Measurements from ENCODE around the gene MYH7.
"Not testable (repeated sequence)": the region's sequence is repeated elsewhere in the genome, so short reads cannot be mapped to it uniquely, and the experiment has no call there.

MYH7 gene

DNA sequence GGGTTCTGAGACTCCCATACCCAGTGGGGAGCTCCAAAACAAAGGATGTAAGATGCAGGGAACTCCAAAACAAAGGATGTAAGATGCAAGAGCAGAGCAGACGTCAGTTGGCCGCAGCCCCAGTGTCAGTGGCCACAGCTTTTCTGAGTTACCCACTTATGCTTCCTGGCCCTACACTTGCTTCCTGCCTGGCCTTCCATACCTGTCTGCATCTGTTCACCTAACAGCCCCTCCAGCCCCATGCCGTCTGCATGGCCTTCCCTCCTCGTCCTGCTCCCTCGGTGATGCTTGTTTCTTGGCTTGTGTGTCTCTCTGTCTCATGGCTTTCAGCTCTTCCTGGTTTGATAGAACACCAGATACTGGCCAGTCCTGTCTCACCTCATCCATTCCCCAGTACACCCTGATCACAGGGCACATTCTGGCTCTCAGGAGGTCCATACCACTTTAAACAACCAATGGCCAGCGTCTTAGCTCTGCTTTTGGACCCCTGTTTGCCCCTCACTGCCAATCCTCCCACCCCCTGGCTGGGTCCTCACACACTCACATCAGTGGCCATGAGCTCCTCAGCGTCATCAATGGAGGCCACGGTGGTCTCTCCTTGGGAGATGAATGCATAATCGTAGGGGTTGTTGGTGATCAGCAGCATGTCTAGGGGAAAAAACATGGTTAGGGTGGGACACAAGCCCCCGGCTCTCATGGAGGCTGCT lies 5.3 kb downstream of the MYH7 start:
- DNase-seq = no peak

DNA sequence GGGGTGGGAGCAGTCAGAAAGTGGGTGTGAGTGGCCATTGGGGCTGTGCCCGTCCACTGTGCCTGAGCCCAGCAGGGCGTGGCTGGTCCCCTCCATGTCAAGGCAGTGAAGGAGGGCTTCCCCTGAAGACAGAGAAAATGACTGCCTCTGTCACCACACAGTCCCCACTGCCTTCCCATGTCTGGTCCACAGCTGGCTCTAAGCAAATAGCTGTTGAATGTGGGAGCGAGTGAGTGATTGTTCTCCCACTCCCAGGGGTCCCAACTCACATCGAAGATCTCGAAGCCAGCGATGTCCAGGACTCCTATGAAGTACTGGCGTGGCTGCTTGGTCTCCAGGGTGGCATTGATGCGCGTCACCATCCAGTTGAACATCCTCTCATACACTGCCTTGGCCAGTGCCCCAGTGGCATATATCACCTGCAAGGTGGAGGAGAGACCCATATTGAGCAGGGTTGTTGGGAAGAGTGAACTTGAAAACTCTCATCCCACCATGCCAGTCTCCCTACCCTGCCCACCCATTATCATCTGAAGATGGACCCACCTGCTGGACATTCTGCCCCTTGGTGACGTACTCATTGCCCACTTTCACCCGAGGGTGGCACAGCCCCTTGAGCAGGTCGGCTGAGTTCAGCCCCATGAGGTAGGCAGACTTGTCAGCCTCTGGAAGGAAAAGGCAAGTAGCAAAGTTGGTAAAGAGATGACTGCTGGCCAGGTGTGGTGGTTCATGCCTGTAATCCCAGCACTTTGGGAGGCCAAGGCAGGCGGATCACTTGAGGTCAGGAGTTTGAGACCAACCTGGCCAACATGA lies 6.6 kb downstream of the MYH7 start:
- no peak for DNase-seq

DNA sequence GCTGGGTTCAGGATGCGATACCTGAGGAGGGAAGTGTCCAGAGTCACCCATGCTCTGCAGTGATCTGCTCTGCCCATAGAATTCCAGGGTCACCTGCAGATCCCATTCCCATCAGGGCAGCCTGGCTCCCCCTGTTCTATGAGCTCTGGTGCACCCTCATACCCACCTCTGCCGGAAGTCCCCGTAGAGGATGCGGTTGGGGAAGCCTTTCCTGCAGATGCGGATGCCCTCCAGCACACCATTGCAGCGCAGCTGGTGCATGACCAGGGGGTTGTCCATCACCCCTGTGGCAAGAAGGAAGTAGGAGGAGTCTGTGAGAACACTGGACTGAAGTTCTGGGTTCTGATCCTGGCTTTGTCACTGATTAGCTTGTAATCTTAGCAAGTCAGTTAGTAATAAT lies 9.7 kb downstream of the MYH7 start:
- not testable (repeated sequence) for DNase-seq

DNA sequence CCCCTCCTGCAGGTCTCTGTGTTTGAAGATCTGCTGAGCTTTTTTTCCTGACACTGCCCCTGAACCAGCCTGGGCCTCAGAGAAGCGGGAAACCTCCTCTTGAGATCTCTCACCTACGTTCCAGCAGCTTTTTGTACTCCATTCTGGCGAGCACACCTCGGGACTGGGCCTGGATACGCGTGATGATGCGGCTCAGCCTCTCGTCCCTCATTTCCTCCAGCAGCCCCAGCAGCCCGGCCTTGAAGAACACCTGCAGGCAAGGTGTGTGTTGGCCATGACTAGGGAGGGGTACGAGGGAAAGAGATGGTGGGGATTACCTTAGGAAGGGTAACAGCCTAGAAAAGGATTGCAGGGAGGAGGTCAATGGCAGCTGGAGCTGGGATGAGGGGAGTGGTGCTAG lies 10.3 kb downstream of the MYH7 start:
- DNase-seq = no peak

DNA sequence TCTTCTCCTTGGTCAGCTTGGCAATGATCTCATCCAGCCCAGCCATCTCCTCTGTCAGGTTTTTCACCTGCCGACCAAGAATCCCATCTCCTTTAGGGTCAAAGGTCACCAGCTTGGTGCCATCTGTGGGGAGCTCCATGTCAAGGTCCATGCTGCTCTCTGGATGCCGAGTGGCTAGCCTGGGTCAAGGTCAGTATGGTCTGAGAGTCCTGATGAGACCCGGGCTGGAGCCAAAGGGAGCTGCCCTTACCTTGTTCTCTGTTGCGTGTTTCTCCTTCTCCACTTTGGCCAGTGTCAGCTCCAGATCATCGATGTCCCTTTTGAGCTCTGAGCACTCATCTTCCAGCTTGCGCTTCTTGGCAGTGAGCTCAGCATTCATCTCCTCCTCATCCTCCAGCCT lies 11.8 kb downstream of the MYH7 start:
- DNase-seq = no peak

DNA sequence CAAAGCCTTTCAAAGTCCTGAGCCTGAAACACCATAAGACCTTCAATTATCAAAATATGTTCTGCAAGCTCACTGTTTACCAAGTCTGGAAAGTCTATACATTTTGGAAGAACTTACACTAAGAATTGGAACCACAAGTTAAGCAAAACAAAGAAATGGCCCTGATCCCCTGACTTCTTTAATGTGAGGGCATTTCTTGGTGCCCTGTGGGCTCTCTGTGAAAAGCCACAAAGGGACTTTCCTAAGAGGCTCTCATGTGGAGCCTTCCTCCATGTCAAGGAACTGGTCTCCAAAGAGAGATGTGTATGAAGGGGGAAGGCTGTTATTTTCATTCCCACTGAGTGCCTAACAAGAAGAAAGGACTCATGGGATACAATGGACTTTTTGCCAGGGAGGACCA lies 13.9 kb downstream of the MYH7 start:
- no peak for DNase-seq

DNA sequence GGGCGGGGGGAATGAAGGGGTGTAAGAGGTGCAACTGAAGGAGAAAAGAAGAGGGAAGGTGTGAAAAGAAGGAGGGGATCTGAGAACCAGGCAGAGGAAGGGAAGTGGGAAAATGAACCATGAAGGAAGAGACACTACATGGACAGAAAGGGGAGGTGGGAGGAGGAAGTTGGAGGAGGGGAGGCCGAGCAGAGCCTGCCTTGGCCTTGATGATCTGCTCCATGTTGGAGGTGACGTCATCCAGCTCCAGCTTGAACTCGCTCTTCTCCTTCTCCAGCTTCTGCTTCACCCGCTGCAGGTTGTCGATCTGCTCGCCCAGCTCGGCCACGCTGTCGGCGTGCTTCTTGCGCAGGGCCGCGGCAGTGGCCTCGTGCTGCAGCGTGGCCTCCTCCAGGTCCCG lies 15.8 kb downstream of the MYH7 start:
- not testable (repeated sequence) for DNase-seq

DNA sequence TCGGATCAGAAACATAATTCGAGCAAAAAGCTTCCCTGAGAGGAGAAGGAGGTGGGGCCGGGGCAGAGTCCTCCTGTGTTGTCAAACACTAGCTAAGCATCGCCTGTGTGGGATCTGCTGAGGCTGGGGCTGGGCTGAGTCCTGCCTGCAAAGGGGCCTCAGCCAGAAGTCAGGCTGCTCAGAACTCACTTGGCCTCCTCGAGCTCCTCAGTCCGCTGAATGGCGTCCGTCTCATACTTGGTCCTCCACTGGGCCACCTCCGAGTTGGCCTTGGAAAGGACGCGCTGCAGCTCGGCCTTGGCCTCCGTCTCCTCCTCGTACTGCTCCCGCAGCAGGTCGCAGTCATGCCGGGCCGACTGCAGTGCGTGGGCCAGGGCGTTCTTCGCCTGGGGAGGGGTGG lies 17.4 kb downstream of the MYH7 start:
- DNase-seq = no peak

DNA sequence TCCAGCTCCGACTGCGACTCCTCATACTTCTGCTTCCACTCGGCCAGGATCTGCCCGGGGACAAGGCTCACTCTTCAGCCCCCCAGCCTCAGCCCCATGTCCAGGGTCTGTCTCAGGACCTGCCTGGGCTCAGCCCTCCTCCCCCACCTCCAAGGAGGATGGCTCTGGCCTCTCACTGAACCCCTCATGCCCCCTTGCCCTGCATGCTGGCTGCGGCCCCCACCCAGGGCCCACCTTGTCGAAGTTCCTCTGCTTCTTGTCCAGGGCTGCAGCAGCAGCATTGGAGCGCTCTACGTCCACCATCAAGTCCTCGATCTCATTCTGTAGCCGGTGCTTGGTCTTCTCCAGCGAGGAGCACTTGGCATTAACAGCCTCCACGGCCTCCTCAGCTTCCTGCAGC lies 18.2 kb downstream of the MYH7 start:
- DNase-seq = not testable (repeated sequence)

DNA sequence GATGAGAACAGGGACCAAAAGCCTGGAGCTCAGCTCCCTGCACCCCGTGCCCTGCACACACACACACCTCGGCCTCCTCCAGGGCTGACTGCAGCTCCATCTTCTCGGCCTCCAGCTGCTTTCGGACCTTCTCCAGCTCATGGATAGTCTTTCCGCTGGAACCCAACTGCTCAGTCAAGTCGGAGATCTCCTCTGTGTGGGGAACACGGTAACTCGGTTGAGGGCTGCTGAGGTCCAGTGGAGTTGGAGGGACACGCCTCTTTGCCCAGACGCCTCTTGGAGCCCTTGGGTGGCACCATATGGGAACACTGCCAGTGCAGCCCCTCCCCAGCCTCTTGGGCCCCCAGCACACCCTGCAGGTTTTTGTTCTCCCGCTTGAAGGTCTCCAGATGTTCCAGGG lies 18.7 kb downstream of the MYH7 start:
- DNase-seq = no peak

DNA sequence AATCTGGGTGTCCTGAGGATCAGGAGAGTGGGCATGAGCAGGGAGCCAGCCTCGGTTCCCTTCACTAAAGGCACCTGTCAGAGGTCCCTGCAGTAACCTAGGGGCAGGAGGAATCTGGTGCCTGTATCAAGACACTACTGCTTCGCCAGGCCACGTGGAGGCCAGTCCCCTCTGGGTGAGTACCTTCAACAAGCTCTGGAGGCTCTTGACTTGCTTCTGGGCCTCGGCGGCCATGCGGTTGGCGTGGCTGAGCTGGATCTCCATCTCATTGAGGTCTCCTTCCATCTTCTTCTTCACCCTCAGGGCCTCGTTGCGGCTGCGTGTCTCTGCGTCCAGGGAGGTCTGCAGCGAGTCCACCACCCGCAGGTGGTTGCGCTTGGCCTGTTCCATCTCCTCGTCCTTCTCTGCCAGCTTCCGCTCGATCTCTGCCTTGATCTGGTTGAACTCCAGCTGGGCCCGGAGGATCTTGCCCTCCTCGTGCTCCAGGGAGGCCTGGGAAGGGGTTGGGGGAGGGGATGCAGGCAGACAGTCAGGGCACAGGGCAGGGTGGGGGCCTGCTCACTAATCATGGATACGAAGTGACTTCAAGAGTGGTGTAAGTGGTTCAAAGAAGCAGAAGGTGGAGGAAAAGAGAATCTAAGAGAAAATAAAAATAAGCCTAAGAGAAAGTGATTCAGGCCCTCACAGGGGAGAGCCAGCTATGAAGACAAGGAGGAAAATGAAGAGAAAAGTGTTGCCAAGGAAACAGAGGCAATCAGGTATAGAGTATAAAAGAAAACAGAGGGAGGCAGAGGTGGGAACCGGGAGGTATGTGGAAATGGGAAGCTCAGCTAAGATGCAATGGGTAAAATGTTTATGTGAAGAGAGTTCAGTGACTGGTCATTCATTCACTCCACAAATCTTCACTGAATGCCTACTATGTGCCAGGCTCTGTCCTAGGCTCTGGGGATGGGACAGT lies 19.4 kb downstream of the MYH7 start:
- DNase-seq = no peak

DNA sequence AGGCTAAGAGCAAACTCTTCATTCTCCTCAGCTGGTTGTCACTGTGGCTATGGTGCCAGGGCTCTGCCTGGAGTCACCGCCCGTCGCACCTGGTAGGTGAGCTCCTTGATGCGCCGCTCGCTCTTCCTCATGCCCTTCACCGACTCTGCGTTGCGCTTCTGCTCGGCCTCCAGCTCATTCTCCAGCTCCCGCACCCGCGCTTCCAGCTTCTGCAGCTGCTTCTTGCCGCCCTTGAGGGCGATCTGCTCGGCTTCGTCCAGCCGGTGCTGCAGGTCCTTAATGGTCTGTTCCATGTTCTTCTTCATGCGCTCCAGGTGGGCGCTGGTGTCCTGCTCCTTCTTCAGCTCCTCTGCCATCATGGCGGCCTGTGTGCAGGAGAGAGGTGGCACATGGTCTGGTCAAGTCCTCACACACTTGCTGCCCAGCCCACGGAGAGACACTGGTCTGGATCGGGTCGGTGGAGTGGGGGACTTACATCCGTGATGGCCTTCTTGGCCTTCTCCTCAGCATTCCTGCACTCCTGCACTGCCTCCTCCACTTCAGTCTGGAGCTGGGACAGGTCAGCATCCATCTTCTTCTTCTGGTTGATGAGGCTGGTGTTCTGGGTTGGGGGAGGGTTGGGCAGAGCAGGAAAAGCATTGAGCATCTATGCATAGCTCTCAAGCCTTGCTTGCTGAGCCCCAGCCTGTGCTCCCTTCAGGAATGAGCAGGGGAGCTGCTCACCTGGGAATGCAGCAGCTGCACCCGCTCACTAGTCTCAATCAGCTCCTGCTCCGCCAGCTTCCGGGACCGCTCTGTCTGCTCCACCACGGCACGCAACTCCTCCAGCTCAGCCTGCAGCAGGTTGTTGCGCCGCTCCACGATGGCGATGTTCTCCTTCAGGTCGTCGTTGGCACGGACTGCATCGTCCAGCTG lies 20.3 kb downstream of the MYH7 start:
- no peak for DNase-seq

DNA sequence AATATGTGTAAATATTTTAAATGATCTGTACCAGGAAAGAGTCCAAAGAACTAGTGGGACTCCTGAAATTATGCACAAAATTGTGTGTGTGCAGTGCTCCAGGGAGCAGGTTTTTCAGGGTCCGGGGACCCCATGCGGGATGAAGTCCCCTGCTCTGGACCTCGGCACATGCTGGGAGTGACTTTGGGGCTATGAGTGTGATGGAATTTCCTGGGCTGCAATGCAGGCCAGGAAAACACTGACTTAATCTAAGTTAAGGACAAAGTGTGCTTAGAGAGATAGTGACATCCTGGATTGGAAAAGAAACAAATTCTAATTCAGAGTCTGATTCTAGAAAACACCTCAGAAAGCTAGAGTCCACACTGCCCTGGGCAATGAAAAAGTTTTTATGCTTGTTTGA lies 21.2 kb downstream of the MYH7 start:
- no peak for DNase-seq

DNA sequence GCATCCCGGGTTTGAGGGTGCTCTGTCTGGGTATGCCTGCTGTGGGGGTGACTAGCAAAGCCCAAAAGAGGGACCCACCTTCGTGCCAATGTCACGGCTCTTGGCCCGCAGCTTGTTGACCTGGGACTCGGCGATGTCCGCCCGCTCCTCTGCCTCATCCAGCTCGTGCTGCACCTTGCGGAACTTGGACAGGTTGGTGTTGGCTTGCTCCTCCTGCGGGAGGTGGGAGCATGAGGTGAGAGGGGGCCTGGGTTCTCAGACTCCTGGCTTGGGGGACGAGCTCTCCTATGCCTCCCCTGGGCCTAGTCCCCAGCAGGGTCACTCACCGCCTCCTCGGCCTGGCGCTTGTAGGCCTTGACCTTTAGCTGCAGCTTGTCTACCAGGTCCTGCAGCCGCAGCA lies 21.8 kb downstream of the MYH7 start:
- DNase-seq = no peak

DNA sequence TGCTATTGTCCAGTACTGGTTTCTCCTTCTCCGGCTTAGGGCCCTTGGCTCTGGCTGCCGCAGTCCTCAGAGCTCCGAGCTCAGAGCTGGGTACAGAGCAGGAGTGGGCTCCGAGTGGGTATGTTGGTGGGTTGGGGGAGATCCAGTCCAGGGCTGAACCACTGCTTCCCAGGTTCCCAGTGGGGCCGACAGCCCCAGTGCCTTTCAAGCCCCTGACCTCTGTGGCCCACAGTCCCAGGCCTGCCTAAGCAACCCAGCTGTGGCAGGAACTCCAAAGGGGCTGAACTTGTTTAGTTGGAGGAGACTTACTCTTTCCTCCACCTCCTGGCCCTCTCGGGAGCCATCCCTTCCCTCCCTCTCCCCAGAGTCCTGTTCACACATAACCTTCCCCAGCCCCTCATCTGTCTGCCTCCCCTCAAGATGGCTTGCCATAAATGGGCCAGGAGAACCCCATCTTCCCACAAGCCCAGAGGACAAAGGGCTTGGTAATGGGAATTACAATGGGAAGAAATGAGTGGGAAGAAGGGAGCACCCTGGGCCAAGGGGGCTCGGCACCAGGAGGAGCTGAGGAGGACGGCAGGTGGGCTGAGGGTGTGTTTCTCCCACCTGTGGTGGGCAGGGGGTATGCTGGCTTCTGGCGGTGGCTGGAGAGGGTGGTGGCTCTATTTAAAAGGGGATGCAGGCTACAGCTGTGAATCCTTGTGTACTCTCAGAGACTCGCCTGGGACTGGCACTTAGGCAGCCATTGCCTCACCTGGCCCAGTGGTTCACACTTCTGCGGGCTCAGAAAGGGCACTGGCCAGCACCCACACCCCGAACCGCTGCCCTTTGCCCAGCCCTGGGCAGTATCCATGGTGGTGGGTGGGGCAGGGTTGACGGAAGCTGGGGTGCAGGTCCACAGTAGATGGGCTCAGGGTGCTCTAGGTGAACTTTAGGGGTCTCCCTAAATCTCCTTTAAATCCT lies 23.6 kb downstream of the MYH7 start:
- no peak for DNase-seq

DNA sequence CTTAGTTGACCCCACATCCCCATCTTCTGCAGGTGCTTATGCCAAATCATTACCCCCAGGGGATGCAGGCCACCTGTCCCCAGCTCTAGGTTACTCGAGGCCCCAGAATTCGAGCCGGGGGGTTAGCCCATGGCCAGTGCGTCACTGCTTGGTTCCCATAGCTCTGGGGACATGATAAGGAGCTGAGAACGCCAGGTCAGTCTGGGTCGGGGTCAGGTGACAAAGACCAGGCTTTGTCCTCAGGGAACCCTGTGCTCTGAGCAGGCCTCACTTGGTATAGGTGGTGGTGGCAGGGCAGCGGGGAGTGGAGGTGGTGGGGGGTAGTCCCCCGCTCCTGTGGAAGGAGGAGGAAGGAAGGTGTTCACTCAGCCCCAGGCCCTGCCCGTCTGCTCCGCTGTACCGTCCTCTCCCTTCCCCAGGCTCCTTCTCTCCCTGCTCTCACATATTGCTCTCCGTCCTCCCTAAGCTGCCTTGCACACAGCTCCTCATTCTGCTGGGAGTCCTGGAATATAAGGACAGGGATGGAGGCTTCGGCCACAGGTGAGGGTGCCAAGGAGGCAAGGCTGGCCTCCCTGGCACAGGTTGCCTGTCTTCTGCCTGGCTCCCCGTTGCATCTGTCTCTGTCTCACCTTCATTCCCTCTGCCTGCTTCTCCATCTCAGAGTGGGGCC lies 25.4 kb downstream of the MYH7 start:
- no peak for DNase-seq

DNA sequence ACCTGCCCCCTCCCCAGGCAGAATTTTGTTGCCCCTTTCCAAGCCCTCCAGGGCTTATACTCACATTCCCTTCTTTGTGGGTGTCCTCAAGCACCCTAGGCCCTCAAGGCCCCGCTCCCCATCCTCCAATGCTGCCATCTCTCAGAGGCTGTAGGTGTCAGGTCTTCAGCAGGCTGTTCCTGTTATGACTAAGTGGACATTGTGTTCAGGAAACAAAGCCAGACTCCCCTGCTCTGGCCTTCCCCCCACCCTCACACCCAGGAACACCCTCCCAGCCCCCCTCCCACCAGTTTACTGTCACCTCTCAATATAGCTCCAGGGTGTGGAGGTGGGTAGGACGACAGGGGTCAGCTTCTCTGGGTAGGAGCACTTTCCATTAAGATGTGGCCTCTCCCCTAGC lies 26.0 kb downstream of the MYH7 start:
- DNase-seq = no peak

DNA sequence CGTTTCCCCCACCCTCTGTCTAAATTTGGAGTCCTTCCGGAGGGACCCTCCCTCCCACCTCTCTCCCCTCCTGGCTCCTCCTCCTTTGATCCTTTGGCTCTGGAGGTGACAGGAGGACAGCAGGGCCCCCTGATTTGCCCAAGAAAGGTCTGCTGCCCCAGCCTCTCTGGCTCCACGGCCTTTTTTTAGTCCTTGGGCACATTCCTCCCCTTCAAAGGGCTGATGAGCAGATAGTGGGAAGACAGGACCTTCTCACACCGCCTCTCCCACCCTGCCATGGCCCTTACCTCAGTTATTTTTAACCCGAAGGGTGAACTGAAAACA lies 27.2 kb downstream of the MYH7 start:
- no peak for DNase-seq

DNA sequence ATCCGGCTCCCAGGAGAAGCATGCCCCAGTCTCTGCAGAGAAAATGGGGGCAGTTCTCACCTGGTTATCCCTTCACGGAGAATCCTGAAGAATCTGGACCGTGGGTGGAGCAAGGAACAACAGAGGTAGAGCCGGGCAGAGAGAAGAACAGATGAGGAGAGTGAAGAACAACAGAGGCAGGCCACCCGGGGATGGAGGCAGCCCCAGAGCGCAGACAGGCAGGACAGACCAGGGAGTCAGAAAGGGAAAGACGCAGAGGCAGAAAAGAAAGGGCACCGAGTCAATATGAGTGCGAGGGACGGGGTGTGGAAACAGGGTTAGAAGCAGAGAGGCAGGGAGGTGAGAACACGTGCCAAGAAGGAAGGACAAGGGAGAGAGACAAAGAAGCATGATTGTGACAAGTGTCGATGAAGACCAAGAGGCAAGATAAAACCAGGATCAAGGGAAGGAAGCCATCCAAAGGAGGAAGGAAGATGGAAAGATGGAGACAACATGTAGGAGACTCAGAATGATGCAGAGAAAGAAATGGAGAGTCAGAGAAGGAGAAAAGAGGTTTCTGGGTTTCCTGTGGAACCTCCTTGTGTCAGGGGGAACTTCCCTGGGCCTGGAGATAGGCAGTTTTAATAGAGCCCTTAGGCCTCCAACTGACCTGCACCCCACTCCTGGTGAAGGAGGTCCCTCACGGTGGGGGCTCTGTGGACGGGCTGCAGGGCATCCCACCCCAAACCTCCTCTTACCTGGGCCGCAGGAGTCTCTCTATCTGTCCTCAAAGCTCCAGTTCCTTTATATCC lies 27.7 kb downstream of the MYH7 start, which contains the start of gene MYH6:
Gene MYH6, minus strand, starts transcription at position 758 of the 791 bp plus-strand sequence. CDS start 1,050 bp downstream, outside the sequence.
- no peak for DNase-seq

All from CD4-positive, alpha-beta T cell treated with Interferon alpha-2 for 1 hour (primary cell).